ENCODE results near the gene KCNQ1.

The KCNQ1 gene

DNA sequence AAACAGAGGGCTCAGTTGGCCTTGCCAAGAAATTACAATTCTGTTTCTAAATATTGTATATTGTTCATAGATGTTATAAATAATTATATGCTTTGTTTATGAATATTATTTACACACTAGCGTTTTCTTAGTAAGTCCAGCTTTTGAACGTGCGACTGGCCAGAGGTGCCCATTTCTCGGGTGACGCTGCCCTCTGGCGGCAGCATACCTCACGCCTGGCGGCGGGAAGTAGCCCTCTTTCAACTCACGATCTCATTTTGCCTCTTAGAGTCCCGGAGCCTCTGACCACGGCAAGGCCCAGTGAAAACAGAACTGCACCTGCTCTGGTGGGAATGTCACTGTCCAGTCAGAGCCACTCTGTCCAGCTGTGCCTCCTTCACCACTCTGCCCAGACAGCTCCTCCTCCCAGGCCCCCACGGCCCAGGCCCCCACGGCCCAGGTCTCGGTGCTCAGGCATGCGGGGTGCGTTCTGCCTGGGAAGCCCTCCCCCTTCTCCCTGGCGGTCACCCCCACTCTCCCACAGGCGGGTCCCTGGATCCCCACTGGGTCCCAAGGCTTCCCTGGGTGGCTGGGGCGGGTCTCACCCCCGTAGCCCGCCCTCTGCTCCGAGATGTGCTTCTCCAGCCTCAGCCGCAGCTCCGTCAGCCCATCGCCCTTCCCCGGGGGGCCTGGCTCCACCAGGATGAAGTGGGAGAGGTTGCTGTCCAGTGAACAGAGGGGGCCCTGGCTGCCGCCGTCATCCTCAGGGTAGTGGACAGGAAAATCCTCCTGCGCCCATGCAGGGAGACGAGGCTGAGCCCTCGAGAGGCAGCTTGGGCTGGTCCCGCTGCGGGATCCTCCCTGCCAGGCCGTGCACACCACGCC lies 24.9 kb upstream of the KCNQ1 start:
- TF ChIP-seq, protein P1, sequence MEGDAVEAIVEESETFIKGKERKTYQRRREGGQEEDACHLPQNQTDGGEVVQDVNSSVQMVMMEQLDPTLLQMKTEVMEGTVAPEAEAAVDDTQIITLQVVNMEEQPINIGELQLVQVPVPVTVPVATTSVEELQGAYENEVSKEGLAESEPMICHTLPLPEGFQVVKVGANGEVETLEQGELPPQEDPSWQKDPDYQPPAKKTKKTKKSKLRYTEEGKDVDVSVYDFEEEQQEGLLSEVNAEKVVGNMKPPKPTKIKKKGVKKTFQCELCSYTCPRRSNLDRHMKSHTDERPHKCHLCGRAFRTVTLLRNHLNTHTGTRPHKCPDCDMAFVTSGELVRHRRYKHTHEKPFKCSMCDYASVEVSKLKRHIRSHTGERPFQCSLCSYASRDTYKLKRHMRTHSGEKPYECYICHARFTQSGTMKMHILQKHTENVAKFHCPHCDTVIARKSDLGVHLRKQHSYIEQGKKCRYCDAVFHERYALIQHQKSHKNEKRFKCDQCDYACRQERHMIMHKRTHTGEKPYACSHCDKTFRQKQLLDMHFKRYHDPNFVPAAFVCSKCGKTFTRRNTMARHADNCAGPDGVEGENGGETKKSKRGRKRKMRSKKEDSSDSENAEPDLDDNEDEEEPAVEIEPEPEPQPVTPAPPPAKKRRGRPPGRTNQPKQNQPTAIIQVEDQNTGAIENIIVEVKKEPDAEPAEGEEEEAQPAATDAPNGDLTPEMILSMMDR (IDR thresholded peaks at IDR 0.05): peak; percentile 82

DNA sequence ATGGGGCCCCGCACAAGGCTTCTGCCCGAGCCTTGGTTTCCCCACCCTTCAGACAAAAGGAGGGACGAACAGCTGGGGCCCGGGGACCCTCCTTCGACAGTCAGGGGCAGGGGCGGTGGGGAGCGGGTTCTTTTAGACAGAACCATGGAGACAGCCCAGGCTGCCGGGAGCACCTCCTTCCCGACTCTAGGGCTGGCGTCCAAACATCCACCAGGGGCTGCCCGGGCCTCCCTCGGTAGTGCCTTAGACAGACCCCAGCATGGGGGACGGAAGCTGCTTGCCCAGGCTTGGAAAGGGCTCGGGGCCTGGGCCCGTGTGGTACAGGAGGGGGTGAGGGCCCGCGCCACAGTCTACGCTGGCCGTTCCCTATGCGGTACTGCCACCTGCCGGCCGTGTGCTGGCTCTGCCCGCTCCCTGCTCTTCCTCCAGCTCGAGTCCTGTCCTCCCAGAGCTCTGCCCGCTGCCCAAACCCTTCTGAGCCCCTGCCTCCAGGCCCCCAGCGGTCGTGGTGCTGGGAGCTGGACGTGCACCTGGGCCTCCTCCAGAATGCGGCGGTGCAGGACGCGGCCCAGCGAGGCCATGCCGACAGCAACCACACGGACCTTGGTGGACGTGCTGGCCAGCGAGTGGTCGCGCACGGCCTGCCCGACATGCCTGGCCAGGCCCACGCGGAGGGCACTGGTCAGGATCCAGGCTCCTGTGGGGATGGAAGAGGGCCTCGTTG lies 24.1 kb upstream of the KCNQ1 start:
- TF ChIP-seq, protein P1 (IDR thresholded peaks at IDR 0.05): peak; percentile 86

DNA sequence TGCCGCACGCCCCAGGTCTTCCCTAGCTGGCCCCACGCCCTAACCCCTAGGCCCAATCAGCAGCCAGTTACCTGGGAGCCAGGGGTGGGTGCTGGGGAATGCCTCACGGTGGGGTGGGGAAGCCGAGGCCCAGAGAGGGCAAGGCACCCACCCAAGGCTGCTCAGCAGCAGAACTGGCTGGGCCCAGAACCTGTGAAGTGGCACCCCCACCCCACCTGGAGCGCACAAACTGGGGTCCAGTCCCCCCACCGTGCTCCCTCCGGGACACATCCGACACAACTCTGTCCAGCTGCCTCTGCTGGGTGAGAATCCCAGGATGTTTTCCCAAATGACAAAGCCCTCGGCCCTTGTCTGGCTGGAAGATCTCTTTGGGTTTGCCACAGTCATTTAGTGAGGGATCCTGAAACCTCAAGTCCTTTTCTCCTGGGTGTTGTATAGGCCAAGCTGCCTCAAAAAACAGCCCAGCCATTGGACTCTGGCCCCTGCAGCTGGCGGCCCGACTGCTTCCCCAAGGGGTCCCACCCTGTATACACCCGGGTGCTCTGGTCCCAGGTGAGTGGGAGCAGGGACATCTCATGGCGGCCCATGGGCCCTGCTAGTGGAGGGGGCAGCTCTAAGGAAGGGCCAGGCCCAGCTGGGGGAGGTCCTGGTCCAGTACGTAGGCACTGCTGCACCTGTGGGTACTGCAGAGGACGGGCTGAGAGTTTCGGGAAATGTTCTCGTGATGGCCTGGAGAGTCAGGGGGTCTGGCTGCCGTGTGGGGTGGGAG lies 23.4 kb upstream of the KCNQ1 start:
- TF ChIP-seq, protein P1 (IDR thresholded peaks at IDR 0.05): no peak

GRCh38 chr11:2421996-2422395 lies 22.8 kb upstream of the KCNQ1 start:
- TF ChIP-seq, protein P1 (IDR thresholded peaks at IDR 0.05): no peak

DNA sequence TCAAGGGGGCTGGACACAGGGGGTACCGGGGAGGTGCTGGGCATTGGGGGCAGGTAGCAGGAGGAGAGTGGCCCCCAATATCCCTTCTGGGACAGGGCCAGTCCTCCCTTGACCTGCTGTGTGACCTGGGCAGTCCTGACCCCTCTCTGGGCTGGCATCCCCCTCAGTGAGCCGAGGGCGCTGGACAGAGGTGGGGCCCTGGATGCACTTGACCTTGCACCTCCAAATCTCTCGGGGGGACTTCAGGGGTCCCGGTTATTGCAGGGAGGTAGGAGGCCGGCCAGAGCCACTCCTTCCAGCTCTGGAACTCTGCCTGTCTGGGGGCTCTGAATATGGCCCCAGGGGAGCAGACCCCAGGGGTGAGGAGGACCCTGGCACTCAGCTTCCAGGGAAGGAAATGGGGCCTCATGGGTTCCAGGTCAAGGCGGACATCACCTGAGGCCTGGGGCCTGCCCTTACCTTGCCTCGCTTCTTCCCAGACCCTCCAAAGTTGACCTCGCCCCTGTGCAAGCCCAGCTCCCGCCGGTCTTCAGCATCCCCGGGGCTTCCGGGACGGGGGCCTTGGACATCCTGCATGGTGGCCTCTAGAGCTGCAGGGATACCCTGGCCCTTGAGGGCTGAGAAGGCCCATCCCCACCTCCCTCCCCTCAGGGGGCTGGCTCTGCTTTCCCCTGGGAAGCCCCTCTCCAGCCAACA lies 22.2 kb upstream of the KCNQ1 start:
- TF ChIP-seq, protein P1 (IDR thresholded peaks at IDR 0.05): no peak

GRCh38 chr11:2423157-2424025 lies 21.4 kb upstream of the KCNQ1 start:
- TF ChIP-seq, protein P1 (IDR thresholded peaks at IDR 0.05): no peak
